H4 (cell line): ENCODE results near the gene RGS9BP. TPM values are rescaled to one million over a fixed set of nuclear protein-coding genes. Genes with fewer than 3 reads are reported as not detected.
A peak's percentile ranks its signal among the peaks of the same experiment; 100 is the strongest.
"Not testable (repeated sequence)": the region's sequence is repeated elsewhere in the genome, so short reads cannot be mapped to it uniquely, and the experiment has no call there.

ENCODE experiments used
- DNase-seq: peaks from one replicate; pipeline ENCODE4 v3.0.0-alpha.2; 2015; ENCODE audit warnings: low spot score
- total RNA-seq: library from RNA; depleted of rRNA; stranded (reverse); fragments of >200 nt; shearing (Covaris generic); gene quantifications from 2 replicates; pipeline ENCODE4 v1.2.3, GENCODE V29; 2014; rRNA removed

The RGS9BP gene
- total RNA-seq: 0.12 and 0.45 TPM in 2 replicates

DNA sequence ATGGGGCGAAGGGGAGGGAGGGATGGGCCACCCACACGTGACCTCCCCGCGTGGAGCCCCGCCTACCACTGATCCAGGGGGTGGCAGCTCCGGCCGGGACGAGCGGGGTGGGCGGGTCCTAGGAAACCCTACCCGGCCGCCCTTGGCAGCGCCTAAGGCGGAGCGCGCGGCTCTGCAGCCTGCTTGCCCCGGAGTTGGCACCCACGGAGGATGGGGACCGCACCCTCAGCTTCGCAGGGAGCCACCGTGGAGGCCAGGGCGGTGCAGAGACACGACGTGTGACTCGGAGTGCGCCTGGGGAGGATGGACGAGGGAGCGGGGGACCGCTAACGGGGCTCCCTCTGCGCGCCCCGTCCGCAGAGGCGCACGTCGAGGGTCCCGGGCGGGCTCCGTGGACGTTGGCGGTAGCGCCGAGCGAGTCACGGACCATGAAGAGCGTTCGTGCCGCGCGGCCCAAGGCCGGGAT is at the start of gene RGS9BP:
RGS9BP (plus strand) TSS at position 129 of the 466 bp plus-strand sequence. CDS start 416 bp downstream, outside the sequence.
- peak; percentile 68 for DNase-seq

DNA sequence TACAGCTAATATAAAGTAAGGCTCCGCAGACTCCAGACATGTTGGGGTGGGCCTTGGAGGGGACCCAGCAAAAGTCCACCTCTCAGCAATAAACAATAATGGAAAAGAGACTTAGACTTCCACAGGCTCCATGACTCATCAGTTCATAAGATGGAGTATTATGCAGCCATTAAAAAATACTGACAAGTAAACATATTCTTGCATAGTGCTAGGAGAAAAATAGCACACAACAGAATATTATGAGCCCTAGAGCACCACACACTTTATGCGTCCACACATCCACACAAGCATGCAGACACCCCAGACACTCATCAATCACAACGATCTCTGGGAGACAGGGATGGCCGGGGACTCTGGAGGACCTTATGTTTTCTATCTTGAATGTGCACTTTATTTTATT is 48.7 kb upstream of the RGS9BP start:
- DNase-seq: no peak

GRCh38 chr19:32627714-32628270 is 47.9 kb upstream of the RGS9BP start:
- DNase-seq: no peak

- no peak for DNase-seq
Observed at GRCh38 chr19:32630338-32630737, 45.3 kb upstream of the RGS9BP start.

GRCh38 chr19:32631381-32631780 is 44.3 kb upstream of the RGS9BP start:
- no peak for DNase-seq

DNA sequence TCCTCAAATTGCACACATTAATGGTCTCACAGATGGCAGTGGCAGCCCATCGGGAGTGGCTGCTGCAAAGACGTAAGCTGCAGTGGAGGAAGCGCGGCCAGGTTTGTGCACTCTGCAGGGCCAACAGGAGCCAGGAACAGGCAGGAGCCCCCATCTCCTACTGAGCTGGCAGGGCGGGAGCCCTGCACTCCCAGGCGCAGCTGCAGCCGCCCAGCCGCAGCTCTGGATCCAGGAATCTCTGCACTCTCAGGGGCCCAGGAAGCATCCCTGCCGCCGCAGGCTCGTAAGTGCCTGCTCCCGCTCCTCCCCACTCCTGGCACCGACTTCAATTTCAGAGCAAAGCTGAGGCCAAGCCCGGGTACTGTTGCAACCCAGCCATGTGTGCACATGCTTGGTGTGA is 38.2 kb upstream of the RGS9BP start:
- DNase-seq: no peak

DNA sequence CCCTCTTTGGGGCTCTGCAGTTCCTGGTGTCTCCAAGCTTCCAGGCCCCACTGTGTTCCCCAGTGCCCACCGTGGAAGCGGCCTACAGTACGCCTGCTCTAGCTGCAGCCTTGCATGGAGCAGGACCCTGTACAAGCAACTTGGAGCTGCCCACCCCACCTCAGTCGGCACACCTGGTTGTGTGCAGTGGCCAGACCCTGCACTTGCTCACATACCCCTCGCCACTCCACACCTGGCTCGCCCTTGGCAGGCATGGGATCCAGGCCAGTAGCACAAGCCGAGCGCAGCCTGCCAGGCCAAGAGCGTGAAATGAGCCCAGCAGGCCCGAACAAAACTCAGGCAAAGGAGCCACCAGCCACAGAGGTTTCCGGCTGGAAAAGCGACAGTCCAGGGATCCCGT is 37.0 kb upstream of the RGS9BP start:
- no peak for DNase-seq

- DNase-seq: no peak
Observed at GRCh38 chr19:32642771-32643170, 32.9 kb upstream of the RGS9BP start.

GRCh38 chr19:32646556-32646955 is 29.1 kb upstream of the RGS9BP start:
- DNase-seq: no peak

- DNase-seq: no peak
Observed at GRCh38 chr19:32647361-32647760, 28.3 kb upstream of the RGS9BP start.

DNA sequence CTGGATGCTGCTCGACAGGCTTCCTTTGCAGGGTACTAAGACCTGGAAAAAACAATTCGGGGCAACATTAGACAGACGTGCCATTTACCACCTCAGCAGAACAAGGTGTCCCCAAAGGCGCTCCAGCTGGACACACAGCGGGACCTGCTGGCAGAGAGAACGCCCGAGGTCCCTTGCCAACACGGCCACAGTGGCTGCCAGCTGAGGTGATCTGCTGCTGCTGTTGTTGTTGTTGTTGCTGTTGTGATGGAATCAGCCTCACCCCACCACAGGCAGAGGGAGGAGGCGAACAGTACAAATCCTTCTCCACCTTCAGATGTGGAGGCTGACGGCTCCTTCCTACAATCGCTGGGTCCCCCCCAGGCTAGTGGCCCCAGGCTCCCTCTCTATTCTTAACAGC is 25.9 kb upstream of the RGS9BP start:
- DNase-seq: no peak

DNA sequence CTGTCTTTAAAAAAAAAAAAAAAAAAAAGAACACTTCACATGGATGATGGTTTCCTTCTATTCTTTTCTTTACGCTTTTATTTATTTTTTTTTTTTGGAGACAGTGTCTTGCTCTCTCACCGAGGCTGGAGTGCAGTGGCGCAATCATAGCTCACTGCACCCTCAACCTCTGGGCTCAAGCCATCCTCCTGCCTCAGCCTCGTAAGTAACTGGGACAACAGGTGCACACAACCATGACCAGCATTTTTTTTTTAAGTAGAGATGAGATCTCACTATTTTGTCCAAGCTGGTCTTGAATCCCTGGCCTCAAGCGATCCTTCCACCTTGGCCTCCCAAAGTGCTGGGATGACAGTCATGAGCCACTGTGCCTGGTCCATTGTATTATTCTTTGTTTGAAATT is 25.0 kb upstream of the RGS9BP start:
- no peak for DNase-seq

DNA sequence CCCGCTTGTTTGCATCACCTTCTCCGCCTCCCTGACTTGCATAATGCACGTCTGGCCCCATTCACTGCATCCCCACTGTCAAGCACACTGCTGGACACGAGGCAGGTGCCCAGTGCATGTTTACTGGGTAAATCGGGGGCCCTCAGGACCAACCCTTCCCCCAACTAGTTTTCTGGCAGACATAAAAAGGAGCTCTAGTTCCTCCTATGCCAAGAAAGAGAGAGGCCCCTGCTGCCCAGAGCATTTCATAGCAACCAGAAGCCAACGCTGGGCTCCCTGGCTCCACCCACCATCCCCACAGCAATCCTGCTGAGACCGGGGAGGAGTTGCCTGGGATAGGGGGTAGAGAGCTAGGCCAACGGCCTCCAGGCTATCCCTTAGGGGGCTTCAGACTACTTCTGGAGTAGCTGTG is 23.9 kb upstream of the RGS9BP start:
- no peak for DNase-seq

GRCh38 chr19:32652331-32652730 is 23.3 kb upstream of the RGS9BP start:
- DNase-seq: not testable (repeated sequence)

- DNase-seq: no peak
Observed at GRCh38 chr19:32652894-32653598, 22.6 kb upstream of the RGS9BP start.

DNA sequence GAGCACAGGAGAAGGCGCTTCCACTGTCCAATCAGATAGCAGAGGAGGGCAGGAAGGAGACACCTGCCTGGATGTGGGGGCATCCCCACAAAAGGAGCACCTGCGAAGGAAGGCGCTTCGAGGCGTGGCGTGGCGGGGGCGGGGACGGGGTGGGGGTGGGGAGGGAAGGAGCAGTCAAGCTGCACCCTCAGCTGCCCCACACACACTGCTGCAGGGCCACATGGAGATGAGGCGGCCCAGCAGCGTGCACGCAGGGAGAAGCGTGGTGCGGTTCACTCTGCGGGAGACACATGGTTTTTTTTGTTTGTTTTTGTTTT is 22.1 kb upstream of the RGS9BP start:
- DNase-seq: no peak

DNA sequence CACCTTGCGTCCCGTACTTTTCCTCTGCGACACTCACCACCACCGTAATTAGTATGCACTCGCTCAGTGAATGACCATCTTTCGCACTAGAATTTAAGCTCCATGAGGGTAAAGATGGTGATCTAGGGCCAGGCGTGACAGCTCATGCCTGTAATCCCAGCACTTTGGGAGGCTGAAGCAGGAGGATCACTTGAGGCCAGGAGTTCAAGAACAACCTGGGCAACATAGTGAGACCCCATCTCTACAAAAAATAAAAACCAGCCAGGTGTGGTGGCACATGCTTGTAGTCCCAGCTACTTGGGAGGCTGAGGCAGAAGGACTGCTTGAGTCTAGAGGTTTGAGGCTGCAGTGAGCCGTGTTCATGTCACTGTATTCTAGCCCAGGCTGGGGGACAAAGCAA is 19.3 kb upstream of the RGS9BP start:
- not testable (repeated sequence) for DNase-seq

DNA sequence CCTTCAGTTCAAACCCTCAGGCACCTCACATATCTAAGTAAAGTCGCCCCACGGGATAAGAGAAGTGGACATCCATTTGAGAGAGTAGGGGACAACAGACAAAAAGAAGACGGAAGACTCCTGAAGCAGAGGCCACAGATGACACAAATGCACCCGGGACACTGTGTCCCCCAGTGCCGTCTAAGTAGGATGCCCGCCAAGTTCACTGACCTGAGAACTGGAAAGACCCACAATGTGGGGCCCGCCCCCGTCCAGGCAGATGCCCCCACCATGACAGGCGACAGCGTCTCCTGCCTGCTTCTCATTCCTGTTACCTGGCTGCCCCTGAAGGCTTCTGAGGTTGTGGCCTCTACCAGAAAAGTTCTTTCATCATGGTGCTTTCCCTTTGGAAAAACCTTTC is 17.6 kb upstream of the RGS9BP start:
- no peak for DNase-seq

DNA sequence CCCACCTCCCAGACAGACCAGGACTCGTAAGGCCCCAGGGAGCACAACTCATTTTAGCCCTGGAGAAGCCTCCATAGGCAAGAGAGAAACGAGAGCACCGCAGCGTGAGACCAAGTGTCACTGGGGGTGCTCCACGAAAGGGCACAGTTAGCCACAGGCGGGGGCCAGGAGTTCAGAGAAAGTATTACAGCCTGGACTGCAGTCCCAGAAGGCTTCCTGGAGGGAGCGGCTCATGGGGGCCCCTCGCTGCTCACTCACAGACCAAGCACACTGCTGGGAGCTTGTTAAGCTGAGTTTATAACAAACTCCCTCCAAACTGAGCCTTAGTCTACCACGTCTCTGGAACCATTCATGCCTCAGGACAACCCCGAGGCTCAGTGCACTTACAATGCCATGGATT is 17.1 kb upstream of the RGS9BP start:
- DNase-seq: no peak

GRCh38 chr19:32661318-32661717 is 14.3 kb upstream of the RGS9BP start:
- DNase-seq: no peak

GRCh38 chr19:32662186-32662585 is 13.5 kb upstream of the RGS9BP start:
- DNase-seq: no peak

DNA sequence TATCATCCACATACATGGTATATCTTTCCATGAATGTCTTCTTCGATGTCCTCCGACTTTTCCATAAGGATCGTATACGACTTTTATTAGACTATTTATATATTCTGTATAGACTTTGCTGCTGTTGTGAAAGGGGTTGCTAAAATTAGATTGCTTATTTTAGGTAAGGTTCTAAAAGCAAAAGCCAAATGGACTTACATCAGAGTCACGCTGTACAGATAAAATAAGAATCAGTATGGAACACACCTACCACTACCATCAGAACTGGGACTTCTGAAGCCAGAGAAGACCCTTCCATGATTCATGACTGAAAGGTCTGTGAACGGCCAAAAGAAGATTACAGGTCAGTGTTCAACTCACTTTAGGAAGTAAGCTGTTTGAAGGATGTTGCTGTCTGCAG is 9.6 kb upstream of the RGS9BP start:
- DNase-seq: no peak

GRCh38 chr19:32669310-32669709 is 6.3 kb upstream of the RGS9BP start:
- DNase-seq: no peak
